Body of pancreas (tissue), 4 donors: ENCODE results near the gene DENND5B.

ENCODE experiments used
- POLR2A ChIP-seq, 3 donors: fragments of 450-650 bp; IDR thresholded peaks; one replicate each; pipeline ENCODE4 v1.6.1; 2016; ENCODE audit warnings: antibody characterized with exemption in 3 of 3, mild to moderate bottlenecking in 2 of 3
- TF ChIP-seq, protein P1 (sequence below), 7 experiments: fragments of 450-650 bp in 4 of 7; fragments of 200-600 bp in 3 of 7; sonication (generic) in 3 of 7; IDR thresholded peaks; one replicate each; pipeline ENCODE4 v1.5.1; 2016 to 2019; ENCODE audit warnings: antibody characterized with exemption in 7 of 7

DNA sequence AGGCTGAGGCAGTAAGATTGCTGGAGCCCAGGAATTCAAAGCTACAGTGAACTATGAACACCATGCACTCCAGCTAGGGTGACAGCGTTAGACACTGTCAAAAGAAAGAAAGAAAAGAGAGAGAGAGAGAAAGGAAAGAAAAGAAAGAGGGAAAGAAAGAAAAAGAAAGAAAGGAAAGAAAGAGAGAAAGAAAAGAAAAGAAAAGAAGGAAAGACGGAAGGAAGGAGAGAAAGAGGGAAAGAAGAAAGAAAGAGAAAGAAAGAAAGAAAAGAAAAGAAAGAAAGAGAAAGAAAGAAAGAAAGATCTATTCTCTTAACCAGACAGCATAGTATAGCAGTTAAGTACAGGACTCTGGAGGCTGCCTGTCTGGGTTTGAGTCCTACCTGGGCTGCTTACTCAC is 21.9 kb upstream of the DENND5B start:
- TF ChIP-seq, protein P1, sequence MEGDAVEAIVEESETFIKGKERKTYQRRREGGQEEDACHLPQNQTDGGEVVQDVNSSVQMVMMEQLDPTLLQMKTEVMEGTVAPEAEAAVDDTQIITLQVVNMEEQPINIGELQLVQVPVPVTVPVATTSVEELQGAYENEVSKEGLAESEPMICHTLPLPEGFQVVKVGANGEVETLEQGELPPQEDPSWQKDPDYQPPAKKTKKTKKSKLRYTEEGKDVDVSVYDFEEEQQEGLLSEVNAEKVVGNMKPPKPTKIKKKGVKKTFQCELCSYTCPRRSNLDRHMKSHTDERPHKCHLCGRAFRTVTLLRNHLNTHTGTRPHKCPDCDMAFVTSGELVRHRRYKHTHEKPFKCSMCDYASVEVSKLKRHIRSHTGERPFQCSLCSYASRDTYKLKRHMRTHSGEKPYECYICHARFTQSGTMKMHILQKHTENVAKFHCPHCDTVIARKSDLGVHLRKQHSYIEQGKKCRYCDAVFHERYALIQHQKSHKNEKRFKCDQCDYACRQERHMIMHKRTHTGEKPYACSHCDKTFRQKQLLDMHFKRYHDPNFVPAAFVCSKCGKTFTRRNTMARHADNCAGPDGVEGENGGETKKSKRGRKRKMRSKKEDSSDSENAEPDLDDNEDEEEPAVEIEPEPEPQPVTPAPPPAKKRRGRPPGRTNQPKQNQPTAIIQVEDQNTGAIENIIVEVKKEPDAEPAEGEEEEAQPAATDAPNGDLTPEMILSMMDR (IDR thresholded peaks at IDR 0.05), result no peak
- no peak for TF ChIP-seq POLR2A (IDR thresholded peaks at IDR 0.05)
